Gastrocnemius medialis (tissue), 4 donors: ENCODE results near the gene RGS19. TPM values are rescaled to one million over a fixed set of nuclear protein-coding genes. Genes with fewer than 3 reads are reported as not detected.

Source experiments
- ATAC-seq, 2 donors: fragments of 150-250 bp; one replicate each; pipeline ENCODE4 v1.9.1; 2016
- DNase-seq, 2 donors: peaks; one replicate each; pipeline ENCODE4 v3.0.0-alpha.2; 2019
- H3K27ac ChIP-seq, 4 donors: fragments of 200-600 bp; sonication (generic); 1 replicate in 1 of 4; 2 replicates in 3 of 4; pipeline ENCODE4 v1.5.1; 2016 to 2018; ENCODE audit warnings: mild to moderate bottlenecking in 2 of 4, moderate library complexity in 1 of 4
- H3K27me3 ChIP-seq, 3 donors: fragments of 200-600 bp; sonication (generic) in 2 of 3; 1 replicate in 1 of 3; 2 replicates in 2 of 3; pipeline versions ENCODE4 v1.5.1 to v1.6.0; 2016 to 2019; ENCODE audit warnings: mild to moderate bottlenecking in 1 of 3, moderate library complexity in 1 of 3
- H3K36me3 ChIP-seq, 2 donors: fragments of 200-600 bp; sonication (generic) in 1 of 2; one replicate each; pipeline ENCODE4 v1.5.1; 2017 to 2018
- H3K4me1 ChIP-seq, 2 donors: fragments of 200-600 bp; sonication (generic) in 1 of 2; one replicate each; pipeline ENCODE4 v1.5.1; 2016 to 2017; ENCODE audit warnings: mild to moderate bottlenecking in 2 of 2
- H3K4me3 ChIP-seq, 4 donors: fragments of 200-600 bp; sonication (generic) in 3 of 4; 1 replicate in 1 of 4; 2 replicates in 3 of 4; pipeline ENCODE4 v1.5.1; 2016 to 2019; ENCODE audit warnings: mild to moderate bottlenecking in 2 of 4
- H3K9me3 ChIP-seq, 3 donors: fragments of 200-600 bp; sonication (generic) in 2 of 3; 1 replicate in 1 of 3; 2 replicates in 2 of 3; pipeline ENCODE4 v1.5.1; 2016 to 2019
- CTCF ChIP-seq, 5 experiments: fragments of 450-650 bp in 3 of 5; fragments of 200-600 bp in 2 of 5; sonication (generic) in 2 of 5; IDR thresholded peaks in 4 of 5; conservative IDR thresholded peaks in 1 of 5; 1 replicate in 4 of 5; 2 replicates in 1 of 5; pipeline ENCODE4 v1.5.1; 2016 to 2019; ENCODE audit warnings: antibody characterized with exemption in 5 of 5, mild to moderate bottlenecking in 3 of 5, moderate library complexity in 3 of 5
- POLR2A ChIP-seq, 2 donors: fragments of 450-650 bp; IDR thresholded peaks; one replicate each; pipeline ENCODE4 v1.6.1; 2017; ENCODE audit warnings: antibody characterized with exemption in 2 of 2, mild to moderate bottlenecking in 2 of 2, moderate library complexity in 2 of 2
- in situ Hi-C, 4 donors: fragments of 200-750 bp; cut with MboI; loops; one replicate each; pipeline versions ENCODE4 v1.15.0 to v1.8.0; 2017; ENCODE audit warnings: low sequenced_read_pairs in 4 of 4
- intact Hi-C: fragments of 100-400 bp; cut with DNase I; formaldehyde crosslinking; loops from one replicate; pipeline ENCODE4 v1.15.1; 2023; ENCODE audit warnings: low total_unique reads
- total RNA-seq, 4 donors: library from RNA; depleted of rRNA; stranded (reverse); fragments of >200 nt; gene quantifications; one replicate each; pipeline versions ENCODE4 v1.1.0 to v1.2.3, GENCODE V29; 2016

RGS19 gene
- total RNA-seq, 4 donors from 2014 or later = 0.92 to 7.7 (median 3.5) TPM

GRCh38 chr20:64069209-64069613, 10.1 kb downstream of the RGS19 start:
- no peak overlapping the region for H3K4me3 ChIP-seq
- ATAC-seq (no peak), DNase-seq (no peak)
- intact Hi-C loops = loop anchor here (10.0 kb wide), 1 partner anchor 444 kb away; the partner anchor contains the start of gene GMEB2
- no peaks in the 10 kb centered on the region for H3K36me3 ChIP-seq
- no peaks in the 10 kb centered on the region for H3K27me3 ChIP-seq
- in situ Hi-C loops = no loop called here
- H3K27ac ChIP-seq = no peak overlapping the region
- peaks cover 3 to 10% of the 10 kb centered on the region in 2 donors for H3K4me1 ChIP-seq
- no peak for TF ChIP-seq CTCF (IDR thresholded peaks at IDR 0.05 in 4 of 5, conservative IDR thresholded peaks at IDR 0.05 in 1 of 5)
- no peak for TF ChIP-seq POLR2A (IDR thresholded peaks at IDR 0.05)
- H3K9me3 ChIP-seq = no peaks in the 10 kb centered on the region

GRCh38 chr20:64068386-64069208, 10.7 kb downstream of the RGS19 start:
- TF ChIP-seq POLR2A (IDR thresholded peaks at IDR 0.05) (no peak), CTCF (IDR thresholded peaks at IDR 0.05 in 4 of 5, conservative IDR thresholded peaks at IDR 0.05 in 1 of 5) (no peak)
- in situ Hi-C loops (no loop called here), intact Hi-C loops (loop anchor here (10.0 kb wide), 1 partner anchor 444 kb away; the partner anchor contains the start of gene GMEB2)
- H3K27ac ChIP-seq = no peak overlapping the region
- H3K4me3 ChIP-seq = no peak overlapping the region
- DNase-seq (no peak), ATAC-seq (no peak)
- peaks cover 9 to 16% of the 10 kb centered on the region in 2 donors for H3K4me1 ChIP-seq
- H3K9me3 ChIP-seq = no peaks in the 10 kb centered on the region
- no peaks in the 10 kb centered on the region for H3K27me3 ChIP-seq
- H3K36me3 ChIP-seq = no peaks in the 10 kb centered on the region

GRCh38 chr20:64067733-64068307, 11.5 kb downstream of the RGS19 start:
- Histone ChIP-seq H3K4me1 (peaks cover 10 to 19% of the 10 kb centered on the region in 2 donors), H3K27ac (no peak overlapping the region), H3K36me3 (no peaks in the 10 kb centered on the region), H3K9me3 (no peaks in the 10 kb centered on the region), H3K27me3 (no peaks in the 10 kb centered on the region), H3K4me3 (no peak overlapping the region)
- no peak for DNase-seq
- intact Hi-C loops = loop anchor here (10.0 kb wide), 1 partner anchor 443 kb away; the partner anchor contains the start of gene GMEB2
- no peak for ATAC-seq
- in situ Hi-C loops = no loop called here
- no peak for TF ChIP-seq POLR2A (IDR thresholded peaks at IDR 0.05)
- TF ChIP-seq CTCF (IDR thresholded peaks at IDR 0.05 in 4 of 5, conservative IDR thresholded peaks at IDR 0.05 in 1 of 5) = no peak

- Histone ChIP-seq H3K9me3 (no peaks in the 10 kb centered on the region), H3K36me3 (no peaks in the 10 kb centered on the region), H3K27me3 (no peaks in the 10 kb centered on the region), H3K4me3 (no peak overlapping the region), H3K4me1 (peaks cover 10 to 24% of the 10 kb centered on the region in 2 donors), H3K27ac (no peak overlapping the region)
- intact Hi-C loops (loop anchor here (10.0 kb wide), 1 partner anchor 442 kb away; the partner anchor contains the start of gene GMEB2), in situ Hi-C loops (no loop called here)
- no peak for ATAC-seq
- TF ChIP-seq POLR2A (IDR thresholded peaks at IDR 0.05) (no peak), CTCF (IDR thresholded peaks at IDR 0.05 in 4 of 5, conservative IDR thresholded peaks at IDR 0.05 in 1 of 5) (no peak)
- no peak for DNase-seq
These were observed 12.2 kb downstream of the RGS19 start for GRCh38 chr20:64067005-64067632.
